ENCODE measurements around the gene PLEKHM1. TPM values are rescaled to one million over a fixed set of nuclear protein-coding genes. Genes with fewer than 3 reads are reported as not detected.

The PLEKHM1 gene
- polyA plus RNA-seq, 3 donors = 12.8 to 41.5 (median 15.0) TPM

- DNase-seq = no peak
- Mint-ChIP-seq H3K36me3 (peaks cover 3 to 5% of the 10 kb centered on the region in 2 donors), H3K27ac (peak overlapping the region in 2 of 7 donors; percentile 19 to 30)
Measured at GRCh38 chr17:45388604-45389325, 101.8 kb downstream of the PLEKHM1 start.

GRCh38 chr17:45387739-45388138 is 102.8 kb downstream of the PLEKHM1 start:
- Mint-ChIP-seq H3K9me3 (peaks cover 0 to 3% (median 0%) of the 10 kb centered on the region in 7 donors), H3K4me1 (peaks cover 29% of the 10 kb centered on the region), H3K4me3 (no peak overlapping the region), H3K27me3 (ENCODE audit: low read depth in 3 of 3) (peaks cover 5 to 29% (median 9%) of the 10 kb centered on the region in 3 donors), H3K36me3 (no peaks in the 10 kb centered on the region), H3K27ac (no peak overlapping the region)
- Histone ChIP-seq H4K20me1 (ENCODE audit: insufficient read depth, low read length) (peaks cover 14% of the 10 kb centered on the region), H3K4me1 (ENCODE audit: control insufficient read depth in 1 of 2, insufficient read depth in 2 of 2, low read length in 2 of 2) (peaks cover 9 to 10% of the 10 kb centered on the region in 2 donors), H3K27me3 (ENCODE audit: control insufficient read depth in 2 of 2, insufficient read depth in 2 of 2, low read length in 2 of 2) (no peaks in the 10 kb centered on the region), H3K27ac (ENCODE audit: low read depth in 1 of 2, low read length in 2 of 2) (no peak overlapping the region), H3K9ac (ENCODE audit: insufficient read depth, low read length, poor library complexity, severe bottlenecking) (no peak overlapping the region), H2AFZ (ENCODE audit: insufficient read depth, low read depth, low read length, poor library complexity, severe bottlenecking) (no peak overlapping the region), H3K79me2 (ENCODE audit: insufficient read depth, low read length) (no peaks in the 10 kb centered on the region), H3K9me3 (replicated peaks in 1 of 2; ENCODE audit: control insufficient read depth in 1 of 2, insufficient read depth in 1 of 2, low read length in 2 of 2) (no peaks in the 10 kb centered on the region), H3K36me3 (replicated peaks in 1 of 2; ENCODE audit: control insufficient read depth in 1 of 2, insufficient read depth in 2 of 2, low read length in 2 of 2) (no peaks in the 10 kb centered on the region), H3K4me3 (replicated peaks in 1 of 3; ENCODE audit: low read depth in 2 of 3, low read length in 3 of 3) (no peak overlapping the region), H3K4me2 (replicated peaks; ENCODE audit: extremely low read depth, low read length, poor library complexity, severe bottlenecking) (no peak overlapping the region)
- no peak for TF ChIP-seq CTCF (IDR thresholded peaks at IDR 0.05)
- DNase-seq = no peak
- intact Hi-C loops (cut with micrococcal nuclease) = loop anchor here (5.0 to 10.0 kb wide), 2 partner anchors 170 to 253 kb away; partner anchors contain the start of genes ACBD4 (in 1 of the 2) and PLCD3 (in 1 of the 2)
- WGBS (ENCODE audit: insufficient coverage) = 100% methylated on average over 3 of the region's 3 CpGs

More at GRCh38 chr17:45388604-45389325, 101.8 kb downstream of the PLEKHM1 start:
- no peak overlapping the region for H3K4me2 ChIP-seq (replicated peaks; ENCODE audit: extremely low read depth, low read length, poor library complexity, severe bottlenecking)
- H3K27me3 ChIP-seq (ENCODE audit: control insufficient read depth in 2 of 2, insufficient read depth in 2 of 2, low read length in 2 of 2) = no peaks in the 10 kb centered on the region
- Mint-ChIP-seq H3K9me3 (peaks cover 0 to 3% (median 0%) of the 10 kb centered on the region in 7 donors), H3K27me3 (ENCODE audit: low read depth in 3 of 3) (peaks cover 5 to 27% (median 12%) of the 10 kb centered on the region in 3 donors), H3K4me3 (peak overlapping the region in 1 of 2 donors; percentile 13), H3K4me1 (peaks cover 24% of the 10 kb centered on the region)
- 61% methylated on average over 9 of the region's 10 CpGs for WGBS (ENCODE audit: insufficient coverage)
- no peak overlapping the region for H2AFZ ChIP-seq (ENCODE audit: insufficient read depth, low read depth, low read length, poor library complexity, severe bottlenecking)
- no peaks in the 10 kb centered on the region for H3K9me3 ChIP-seq (replicated peaks in 1 of 2; ENCODE audit: control insufficient read depth in 1 of 2, insufficient read depth in 1 of 2, low read length in 2 of 2)
- H3K4me3 ChIP-seq (replicated peaks in 1 of 3; ENCODE audit: low read depth in 2 of 3, low read length in 3 of 3) = no peak overlapping the region
- H3K79me2 ChIP-seq (ENCODE audit: insufficient read depth, low read length) = no peaks in the 10 kb centered on the region
- peaks cover 9 to 10% of the 10 kb centered on the region in 2 donors for H3K4me1 ChIP-seq (ENCODE audit: control insufficient read depth in 1 of 2, insufficient read depth in 2 of 2, low read length in 2 of 2)
- no peak overlapping the region for H3K27ac ChIP-seq (ENCODE audit: low read depth in 1 of 2, low read length in 2 of 2)
- peaks cover 24% of the 10 kb centered on the region for H4K20me1 ChIP-seq (ENCODE audit: insufficient read depth, low read length)
- TF ChIP-seq CTCF (IDR thresholded peaks at IDR 0.05) = no peak
- H3K9ac ChIP-seq (ENCODE audit: insufficient read depth, low read length, poor library complexity, severe bottlenecking) = no peak overlapping the region
- H3K36me3 ChIP-seq (replicated peaks in 1 of 2; ENCODE audit: control insufficient read depth in 1 of 2, insufficient read depth in 2 of 2, low read length in 2 of 2) = peaks cover 0 to 7% of the 10 kb centered on the region in 2 donors
- intact Hi-C loops (cut with micrococcal nuclease) = loop anchor here (5.0 to 10.0 kb wide), 2 partner anchors 171 to 254 kb away; partner anchors contain the start of genes ACBD4 (in 1 of the 2) and PLCD3 (in 1 of the 2)

Data from CD14-positive monocyte (primary cell).